Prostate gland (tissue), 2 donors: Measurements from ENCODE around the gene CHDH.

ENCODE experiments used
- POLR2A ChIP-seq: fragments of 450-650 bp; IDR thresholded peaks from one replicate; pipeline ENCODE4 v1.6.1; 2016; ENCODE audit warnings: antibody characterized with exemption, mild to moderate bottlenecking
- TF ChIP-seq, protein P1 (sequence below), 4 experiments: fragments of 200-600 bp in 2 of 4; fragments of 450-650 bp in 2 of 4; sonication (generic) in 2 of 4; IDR thresholded peaks; 1 replicate in 3 of 4; 2 replicates in 1 of 4; pipeline ENCODE4 v1.5.1; 2016 to 2019; ENCODE audit warnings: antibody characterized with exemption in 4 of 4, mild to moderate bottlenecking in 2 of 4, moderate library complexity in 2 of 4

DNA sequence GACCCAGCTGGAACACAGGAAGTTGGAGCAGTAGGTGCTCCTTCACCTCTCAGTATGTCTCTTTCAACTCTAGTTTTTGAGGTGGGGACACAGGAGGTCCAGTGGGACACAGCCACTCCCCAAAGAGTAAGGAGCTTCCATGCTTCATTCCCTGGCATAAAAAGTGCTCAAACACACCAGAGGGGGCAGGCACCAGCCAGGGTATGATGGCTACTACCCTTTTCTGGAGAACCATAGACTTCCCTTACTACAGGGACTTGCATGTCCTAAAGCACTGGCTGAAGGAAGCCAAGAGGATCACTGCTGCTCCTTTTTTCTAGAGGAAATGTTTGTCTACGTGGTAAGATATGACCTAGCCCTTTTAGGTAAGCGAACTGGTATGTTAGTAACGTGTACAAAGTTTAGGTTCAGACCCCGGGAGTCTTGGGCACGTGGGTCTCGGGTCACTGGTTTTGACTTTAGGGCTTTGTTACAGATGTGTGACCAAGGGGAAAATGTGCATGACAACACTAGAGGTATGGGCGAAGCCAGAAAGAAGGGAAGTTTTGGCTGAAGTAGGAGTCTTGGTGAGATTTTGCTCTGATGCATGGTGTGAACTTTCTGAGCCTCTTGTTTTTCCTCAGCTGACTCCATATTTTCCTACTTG, 12.0 kb upstream of the CHDH start:
- TF ChIP-seq, protein P1, sequence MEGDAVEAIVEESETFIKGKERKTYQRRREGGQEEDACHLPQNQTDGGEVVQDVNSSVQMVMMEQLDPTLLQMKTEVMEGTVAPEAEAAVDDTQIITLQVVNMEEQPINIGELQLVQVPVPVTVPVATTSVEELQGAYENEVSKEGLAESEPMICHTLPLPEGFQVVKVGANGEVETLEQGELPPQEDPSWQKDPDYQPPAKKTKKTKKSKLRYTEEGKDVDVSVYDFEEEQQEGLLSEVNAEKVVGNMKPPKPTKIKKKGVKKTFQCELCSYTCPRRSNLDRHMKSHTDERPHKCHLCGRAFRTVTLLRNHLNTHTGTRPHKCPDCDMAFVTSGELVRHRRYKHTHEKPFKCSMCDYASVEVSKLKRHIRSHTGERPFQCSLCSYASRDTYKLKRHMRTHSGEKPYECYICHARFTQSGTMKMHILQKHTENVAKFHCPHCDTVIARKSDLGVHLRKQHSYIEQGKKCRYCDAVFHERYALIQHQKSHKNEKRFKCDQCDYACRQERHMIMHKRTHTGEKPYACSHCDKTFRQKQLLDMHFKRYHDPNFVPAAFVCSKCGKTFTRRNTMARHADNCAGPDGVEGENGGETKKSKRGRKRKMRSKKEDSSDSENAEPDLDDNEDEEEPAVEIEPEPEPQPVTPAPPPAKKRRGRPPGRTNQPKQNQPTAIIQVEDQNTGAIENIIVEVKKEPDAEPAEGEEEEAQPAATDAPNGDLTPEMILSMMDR (IDR thresholded peaks at IDR 0.05): no peak
- no peak for TF ChIP-seq POLR2A
